ENCODE measurements around the gene PRKAG3.

PRKAG3 gene

DNA sequence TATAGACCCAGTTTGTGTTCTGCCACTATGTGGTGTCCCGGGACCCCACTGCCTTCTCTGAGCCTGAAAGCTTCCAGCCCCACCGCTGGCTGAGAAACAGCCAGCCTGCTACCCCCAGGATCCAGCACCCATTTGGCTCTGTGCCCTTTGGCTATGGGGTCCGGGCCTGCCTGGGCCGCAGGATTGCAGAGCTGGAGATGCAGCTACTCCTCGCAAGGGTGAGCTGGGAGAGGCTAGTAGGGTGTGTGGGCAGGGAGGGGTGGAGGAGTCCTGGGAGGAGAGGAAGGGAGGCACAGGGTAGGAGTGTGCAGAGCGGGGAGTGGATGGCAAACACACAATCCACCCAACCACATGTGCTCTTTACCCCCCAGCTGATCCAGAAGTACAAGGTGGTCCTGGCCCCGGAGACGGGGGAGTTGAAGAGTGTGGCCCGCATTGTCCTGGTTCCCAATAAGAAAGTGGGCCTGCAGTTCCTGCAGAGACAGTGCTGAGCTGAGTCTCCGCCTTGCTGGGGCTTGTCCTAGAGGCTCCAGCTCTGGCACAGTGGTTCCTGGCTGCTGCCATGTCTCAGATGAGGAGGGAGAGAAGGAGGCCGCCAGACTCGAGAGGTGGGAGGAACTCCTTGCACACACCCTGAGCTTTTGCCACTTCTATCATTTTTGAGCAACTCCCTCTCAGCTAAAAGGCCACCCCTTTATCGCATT is 16.9 kb downstream of the PRKAG3 start:
- DNase-seq (ENCODE audit: low read depth, low spot score): no peak

DNA sequence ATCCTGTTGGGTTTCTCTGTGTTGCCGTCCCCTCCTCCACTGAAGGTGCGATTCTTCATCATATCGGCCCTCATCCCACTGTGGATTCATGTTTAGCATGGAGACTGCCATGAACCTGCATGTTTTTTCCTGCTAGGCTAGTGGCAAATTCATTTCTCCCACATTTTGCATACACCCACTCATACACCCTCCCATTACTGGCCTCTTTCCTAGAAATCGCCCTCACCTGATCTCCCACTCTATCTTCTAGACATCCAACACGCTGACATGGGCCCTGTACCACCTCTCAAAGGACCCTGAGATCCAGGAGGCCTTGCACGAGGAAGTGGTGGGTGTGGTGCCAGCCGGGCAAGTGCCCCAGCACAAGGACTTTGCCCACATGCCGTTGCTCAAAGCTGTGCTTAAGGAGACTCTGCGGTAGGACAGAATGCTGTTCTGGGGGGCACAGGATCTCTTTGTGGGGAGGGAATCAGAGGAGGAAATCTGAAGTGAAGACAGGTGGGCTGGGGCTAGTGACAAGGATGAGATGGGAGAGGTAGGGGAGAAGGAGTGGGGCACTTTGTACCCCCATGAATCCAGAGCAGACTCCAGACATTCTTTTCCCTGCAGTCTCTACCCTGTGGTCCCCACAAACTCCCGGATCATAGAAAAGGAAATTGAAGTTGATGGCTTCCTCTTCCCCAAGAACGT is 17.7 kb downstream of the PRKAG3 start:
- DNase-seq (ENCODE audit: low read depth, low spot score): no peak

DNA sequence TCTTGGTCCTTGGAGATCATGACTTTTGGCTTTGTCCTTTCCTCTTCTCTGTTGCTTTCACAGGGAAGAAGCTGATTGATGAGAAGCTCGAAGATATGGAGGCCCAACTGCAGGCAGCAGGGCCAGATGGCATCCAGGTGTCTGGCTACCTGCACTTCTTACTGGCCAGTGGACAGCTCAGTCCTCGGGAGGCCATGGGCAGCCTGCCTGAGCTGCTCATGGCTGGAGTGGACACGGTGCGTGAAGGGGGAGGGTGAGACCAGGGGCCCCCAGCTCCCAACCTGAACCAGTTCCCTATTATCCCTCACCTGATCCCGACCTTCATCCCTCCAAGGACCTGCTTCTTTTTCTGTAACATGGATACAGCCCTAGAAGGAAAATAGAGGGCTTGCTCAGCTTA is 18.7 kb downstream of the PRKAG3 start:
- no peak for DNase-seq (ENCODE audit: low read depth, low spot score)

DNA sequence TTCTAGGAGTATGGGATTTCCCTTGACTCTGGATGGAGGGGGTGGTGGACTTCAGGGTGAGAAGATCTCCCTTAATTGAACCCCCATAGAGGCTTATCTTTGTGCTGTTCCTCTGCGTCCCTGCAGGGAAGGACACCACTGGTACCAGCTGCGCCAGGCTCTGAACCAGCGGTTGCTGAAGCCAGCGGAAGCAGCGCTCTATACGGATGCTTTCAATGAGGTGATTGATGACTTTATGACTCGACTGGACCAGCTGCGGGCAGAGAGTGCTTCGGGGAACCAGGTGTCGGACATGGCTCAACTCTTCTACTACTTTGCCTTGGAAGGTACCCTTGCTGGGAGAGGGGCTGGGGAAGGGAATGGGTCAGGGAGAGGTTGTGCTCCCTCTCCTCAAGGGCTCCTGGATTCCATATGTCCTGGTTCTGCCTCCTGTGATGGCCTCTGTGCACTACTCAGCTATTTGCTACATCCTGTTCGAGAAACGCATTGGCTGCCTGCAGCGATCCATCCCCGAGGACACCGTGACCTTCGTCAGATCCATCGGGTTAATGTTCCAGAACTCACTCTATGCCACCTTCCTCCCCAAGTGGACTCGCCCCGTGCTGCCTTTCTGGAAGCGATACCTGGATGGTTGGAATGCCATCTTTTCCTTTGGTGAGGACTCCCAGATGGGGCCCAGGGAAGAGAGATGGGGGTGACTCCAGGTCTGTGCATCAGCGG is 19.3 kb downstream of the PRKAG3 start:
- DNase-seq (ENCODE audit: low read depth, low spot score): no peak

DNA sequence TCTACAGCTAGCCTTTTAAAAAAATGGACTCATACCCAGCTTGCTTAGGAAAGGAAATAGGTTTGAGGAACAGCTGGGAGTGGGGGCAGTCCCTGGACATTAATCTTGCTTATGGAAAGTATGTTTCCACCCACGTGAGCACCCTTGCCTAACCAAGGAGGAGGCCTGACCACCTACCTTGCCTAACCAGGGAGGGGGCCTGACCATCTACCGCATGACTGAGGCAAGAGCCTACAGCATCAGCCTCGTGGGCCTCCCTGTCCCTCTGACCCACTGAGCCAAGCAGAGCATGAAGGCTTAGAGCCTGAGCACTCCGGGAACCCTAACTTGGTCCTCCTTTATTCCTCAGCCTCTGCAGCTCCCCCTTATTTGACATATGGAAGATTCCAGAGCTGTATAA is 20.2 kb downstream of the PRKAG3 start:
- no peak for DNase-seq (ENCODE audit: low read depth, low spot score)

DNA sequence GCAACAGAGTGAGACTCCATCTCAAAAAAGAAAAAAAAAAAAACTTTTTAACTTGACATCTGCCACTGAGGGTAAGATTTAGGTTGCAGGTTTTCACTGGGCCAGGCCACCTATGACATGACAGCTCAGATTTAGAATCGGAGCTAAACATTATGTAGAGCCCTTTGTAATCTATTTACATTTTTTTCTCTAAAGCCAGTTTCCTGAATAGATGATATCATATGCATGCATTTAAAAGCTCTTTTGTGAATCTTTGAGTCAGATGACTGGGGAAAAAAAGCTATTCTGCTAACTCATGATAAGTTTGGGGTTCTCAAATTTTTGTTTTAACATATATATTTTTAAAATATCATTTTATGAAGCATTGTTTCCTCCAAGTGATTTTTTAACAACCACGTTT is 21.3 kb downstream of the PRKAG3 start:
- no peak for DNase-seq (ENCODE audit: low read depth, low spot score)

DNA sequence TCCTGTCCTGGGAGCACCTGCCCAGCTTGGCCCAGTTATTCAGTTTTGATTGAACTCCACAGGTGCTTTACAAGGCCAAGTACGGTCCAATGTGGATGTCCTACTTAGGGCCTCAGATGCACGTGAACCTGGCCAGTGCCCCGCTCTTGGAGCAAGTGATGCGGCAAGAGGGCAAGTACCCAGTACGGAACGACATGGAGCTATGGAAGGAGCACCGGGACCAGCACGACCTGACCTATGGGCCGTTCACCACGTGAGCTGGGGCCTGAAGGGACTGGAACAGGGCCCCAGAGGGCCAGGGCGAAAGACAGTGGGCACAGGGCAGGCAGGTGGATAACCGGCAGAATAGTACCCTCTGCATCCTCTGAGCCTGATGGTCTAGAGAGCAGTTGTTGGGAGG is 22.1 kb downstream of the PRKAG3 start:
- no peak for DNase-seq (ENCODE audit: low read depth, low spot score)

DNA sequence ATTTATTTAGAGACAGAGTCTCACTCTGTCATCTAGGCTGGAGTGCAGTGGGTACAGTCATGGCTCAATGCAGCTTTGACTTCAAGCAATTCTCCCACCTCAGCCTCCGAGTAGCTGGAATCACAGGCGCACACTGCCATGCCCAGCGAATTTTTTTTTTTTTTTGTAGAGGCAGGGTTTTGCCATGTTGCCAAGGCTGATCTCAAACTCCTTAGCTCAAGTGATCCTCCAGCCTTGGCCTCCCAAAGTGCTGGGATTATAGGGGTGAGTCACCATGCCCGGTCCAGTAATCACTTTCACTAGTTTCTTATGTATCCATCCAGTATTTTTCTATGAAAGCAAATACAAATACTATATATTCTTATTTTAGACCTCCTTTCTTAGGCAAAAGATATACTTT is 24.0 kb downstream of the PRKAG3 start:
- DNase-seq (ENCODE audit: low read depth, low spot score): no peak

DNA sequence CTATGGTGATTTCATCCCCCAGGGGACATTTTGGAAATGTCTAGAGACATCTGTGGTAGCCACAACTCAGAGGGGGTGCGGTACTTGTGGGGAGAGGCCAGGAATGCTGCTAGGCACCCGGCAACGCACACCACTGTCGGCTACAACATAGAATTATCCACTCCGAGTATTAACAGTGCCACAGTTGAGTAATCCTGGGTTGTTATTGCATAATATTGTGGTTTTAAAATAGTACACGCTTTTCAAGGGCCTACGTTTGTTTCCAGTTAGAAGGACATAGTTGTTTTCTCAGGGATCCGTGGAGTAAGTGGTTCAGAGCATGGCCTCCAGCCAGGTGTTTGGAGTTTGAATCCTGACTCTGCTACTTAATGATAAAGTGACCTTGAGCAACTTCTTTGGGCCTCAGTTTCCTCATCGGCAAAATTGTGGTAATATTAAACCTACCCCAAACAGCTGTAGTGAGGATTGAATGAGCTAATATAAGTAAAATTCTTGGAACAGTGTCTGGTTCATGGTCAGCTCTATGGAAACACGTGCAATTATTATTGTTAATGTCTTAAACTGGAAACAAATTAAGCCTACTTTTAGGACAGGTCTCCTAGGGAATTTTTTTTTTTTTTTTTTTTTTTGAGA is 25.1 kb downstream of the PRKAG3 start:
- no peak for DNase-seq (ENCODE audit: low read depth, low spot score)

DNA sequence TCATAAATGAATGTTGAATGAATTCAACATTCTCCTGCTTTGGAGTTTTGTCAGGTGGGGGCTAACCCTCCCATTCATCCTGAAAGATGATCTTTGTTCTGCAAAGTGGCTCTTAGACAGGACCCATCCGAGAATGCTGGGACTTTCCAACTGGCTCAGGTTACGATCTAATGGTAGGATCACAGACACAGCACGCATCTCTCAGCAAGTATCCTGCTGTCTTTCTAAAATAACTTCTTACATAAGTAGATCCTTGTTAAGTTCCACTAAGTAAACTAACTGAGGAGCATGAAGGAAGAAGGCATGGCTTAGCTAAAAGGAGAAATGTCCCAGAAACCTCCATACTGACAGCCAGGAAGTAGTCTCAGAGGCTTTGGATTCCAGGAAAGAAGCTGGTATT is 26.0 kb downstream of the PRKAG3 start:
- no peak for DNase-seq (ENCODE audit: low read depth, low spot score)

DNA sequence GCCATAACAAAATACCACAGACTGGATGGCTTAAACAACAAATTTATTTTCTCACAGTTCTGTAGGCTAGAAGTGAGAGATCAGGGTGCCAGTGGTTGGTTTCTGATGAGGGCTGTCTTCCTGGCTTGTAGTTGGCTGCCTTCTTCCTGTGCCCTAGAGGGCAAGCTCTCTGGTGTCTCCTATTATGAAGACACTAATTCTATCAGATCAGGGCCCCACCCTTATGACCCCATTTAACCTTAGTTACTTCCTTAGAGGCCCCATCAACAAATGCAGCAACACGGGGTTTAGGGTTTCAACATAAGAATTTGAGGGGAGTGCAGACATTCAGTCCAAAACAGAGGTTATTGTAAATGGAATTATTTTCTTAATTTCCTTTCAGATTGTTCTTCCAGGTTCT is 26.8 kb downstream of the PRKAG3 start:
- DNase-seq (ENCODE audit: low read depth, low spot score): no peak

DNA sequence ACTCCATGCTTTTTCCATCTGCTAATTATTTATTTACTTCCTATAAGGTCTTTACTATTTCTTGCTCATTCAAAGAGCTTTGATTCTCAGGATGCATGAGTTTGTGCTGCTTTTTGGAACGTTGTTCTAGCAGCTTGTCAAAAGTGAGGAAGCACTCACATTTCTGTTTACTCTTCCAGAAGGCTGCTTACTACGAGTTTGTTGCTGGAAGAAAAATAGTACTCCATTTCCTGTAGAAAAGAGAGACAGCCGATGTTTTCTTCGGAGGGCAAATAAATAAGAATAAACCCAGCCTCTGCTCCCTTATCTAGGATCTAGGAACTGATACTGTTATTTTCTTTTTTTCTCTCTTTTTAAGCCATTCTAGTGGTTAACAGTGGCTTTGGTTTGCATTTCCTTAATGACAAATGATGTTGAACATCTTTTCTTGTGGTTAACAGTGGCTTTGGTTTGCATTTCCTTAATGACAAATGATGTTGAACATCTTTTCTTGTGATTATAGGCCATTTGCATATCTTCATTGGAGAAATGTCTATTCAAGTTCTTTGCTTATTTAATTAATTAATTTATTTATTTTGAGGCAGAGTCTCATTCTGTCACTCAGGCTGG is 29.1 kb downstream of the PRKAG3 start:
- DNase-seq (ENCODE audit: low read depth, low spot score): no peak

DNA sequence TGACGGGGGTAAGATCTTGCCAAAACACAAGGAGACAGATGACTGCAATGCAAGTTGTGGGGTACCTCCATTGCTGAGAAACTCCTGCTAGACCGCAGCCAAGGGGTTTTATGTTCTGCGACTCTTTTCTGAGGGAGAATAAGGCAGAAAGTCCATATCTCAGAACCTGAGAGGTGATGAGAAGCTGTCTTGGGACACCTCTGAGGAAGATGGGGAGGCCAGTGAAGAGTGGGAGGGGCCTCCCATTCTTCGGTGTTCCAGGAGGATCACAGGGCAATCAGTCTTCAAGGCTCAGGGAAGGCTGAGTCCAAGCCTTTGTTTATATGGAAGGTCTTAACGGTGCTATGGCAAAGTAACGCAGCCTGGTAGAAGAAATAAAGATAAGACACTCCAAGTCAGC is 31.6 kb downstream of the PRKAG3 start:
- no peak for DNase-seq (ENCODE audit: low read depth, low spot score)

DNA sequence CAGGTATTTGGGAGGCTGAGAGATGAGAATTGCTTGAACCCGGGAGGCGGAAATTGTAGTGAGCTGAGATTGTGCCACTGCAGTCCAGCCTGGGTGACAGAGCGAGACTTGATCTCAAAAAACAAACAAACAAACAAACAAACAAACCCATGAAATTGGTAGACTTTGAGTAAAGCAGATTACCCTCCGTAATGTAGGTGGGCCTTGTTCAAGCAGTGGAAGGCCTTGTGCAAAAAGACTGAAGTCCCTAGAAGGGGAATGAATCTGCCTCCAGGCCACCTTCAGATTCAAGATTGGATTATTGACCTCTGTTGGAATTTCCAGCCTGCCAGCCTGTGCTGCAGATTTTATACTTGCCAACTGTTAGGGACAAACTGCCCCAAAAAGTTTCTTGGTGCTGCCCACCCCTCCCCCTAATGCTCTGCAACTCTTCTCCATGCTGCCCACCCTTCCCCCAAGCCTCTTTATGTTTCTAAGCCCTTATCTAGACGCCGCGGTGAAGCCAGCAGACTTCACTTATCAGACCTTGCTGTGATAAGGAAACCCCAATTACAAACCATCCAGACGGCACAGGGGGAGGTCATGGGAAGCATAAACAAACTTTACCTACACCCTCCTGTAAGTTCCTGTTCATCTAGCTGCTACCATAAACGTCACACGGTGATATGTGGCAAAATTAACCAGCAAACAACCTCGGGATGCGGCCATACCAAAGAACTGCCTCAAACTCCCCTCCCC is 32.7 kb downstream of the PRKAG3 start:
- DNase-seq (ENCODE audit: low read depth, low spot score): no peak

DNA sequence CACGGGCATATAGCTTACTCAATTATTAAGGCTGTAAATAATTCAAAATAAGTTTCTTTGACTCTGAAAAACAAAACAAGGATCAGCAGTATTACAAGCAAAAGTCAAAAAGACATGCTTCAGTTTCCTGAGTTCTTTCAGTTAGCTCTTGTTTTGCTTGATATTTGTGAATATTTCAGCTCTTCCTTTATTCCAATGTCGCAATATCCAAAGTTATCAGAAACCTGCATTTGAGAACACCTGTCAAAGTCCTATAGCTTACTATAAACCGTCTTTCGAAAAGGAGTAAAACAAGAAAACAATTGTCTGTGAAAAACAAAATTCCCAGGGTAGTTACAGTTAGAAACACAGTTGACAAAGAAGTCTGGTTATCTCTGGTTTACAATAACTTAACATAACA is 34.9 kb downstream of the PRKAG3 start:
- DNase-seq (ENCODE audit: low read depth, low spot score): no peak

DNA sequence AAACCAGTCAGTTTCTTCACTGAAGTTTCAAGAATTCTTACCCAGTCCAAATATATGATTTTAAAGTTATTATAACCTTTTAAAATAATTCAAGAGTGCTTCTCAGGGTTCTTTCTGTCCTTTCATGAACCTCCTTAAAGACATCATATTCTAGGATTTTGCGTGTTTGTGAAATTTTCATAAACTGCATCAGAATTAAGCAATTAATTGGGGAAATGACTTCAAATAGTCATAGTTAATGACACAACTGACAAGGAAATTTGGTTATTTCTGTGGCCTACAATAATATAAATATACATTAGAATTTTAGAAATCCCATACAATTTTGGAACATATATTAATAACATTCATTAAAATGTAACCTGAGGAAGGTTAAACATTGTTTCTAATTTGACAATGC is 39.2 kb downstream of the PRKAG3 start:
- DNase-seq (ENCODE audit: low read depth, low spot score): no peak

DNA sequence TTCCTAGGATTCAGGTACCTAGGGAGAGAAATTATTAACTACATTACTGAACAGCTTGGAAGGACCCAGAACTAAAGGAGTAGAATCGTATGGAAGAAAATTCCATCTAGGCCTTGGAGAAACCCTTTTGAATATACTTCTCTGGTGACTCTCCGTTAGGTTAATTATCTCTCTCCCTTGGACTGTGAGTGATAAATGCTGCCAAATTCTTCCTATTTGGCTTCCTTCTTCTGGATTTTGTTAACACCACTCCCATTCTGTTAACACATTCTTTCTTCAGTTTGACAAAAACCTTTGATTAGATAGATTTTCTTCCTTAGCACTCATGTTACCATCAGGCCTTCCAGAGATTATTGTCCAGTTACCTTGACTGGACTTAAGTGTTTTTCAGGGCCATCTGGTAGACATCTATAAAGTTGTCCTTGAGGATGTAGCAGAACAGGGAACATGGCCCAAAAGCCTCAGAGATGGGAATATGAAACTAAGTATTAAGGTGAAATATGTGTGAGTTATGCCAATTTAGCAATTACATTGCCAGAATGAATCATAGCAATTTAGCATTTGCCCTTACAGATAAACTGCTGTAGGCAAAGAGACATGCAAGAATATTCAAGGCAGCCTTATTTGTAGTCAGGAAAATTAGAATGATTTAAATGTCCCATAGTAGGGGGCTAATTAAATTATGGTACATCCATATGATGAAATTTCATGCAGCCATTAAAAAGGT is 42.9 kb downstream of the PRKAG3 start:
- DNase-seq (ENCODE audit: low read depth, low spot score): no peak

DNA sequence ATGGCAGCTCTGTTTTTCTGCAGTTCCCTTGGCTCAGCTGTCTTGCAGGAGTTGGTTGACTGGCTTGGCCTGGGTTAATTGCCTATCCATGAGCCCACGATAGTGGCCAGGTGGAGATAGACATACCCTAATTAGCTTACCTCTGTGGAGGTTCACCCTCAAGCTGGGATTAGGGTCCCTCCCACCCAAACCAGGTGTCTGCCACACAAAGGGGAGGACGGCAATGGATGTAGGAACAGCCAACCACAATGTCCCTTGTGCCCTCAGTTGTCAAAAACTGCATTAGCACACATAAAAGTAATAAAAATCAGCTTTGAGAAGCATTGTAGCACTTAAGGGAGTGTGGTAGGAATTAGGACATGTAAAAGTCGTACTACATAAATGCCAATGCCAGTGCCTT is 45.5 kb downstream of the PRKAG3 start:
- DNase-seq (ENCODE audit: low read depth, low spot score): no peak

DNA sequence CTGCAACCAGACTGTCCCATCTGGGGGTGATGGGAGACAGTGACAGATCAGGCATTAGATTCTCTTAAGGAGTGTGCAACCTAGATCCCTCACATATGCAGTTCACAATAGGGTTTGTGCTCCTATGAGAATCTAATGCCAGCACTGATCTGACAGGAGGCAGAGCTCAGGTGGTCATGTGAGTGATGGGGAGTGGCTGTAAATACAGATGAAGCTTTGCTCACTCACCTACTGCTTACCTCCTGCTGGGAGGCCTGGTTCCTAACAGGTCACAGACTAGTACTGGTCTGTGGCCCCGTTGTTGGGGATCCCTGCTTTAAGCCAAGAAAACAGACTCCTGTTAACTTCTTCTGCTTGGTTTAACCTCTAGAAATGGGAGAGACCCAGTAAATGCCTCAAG is 46.5 kb downstream of the PRKAG3 start:
- DNase-seq (ENCODE audit: low read depth, low spot score): no peak

DNA sequence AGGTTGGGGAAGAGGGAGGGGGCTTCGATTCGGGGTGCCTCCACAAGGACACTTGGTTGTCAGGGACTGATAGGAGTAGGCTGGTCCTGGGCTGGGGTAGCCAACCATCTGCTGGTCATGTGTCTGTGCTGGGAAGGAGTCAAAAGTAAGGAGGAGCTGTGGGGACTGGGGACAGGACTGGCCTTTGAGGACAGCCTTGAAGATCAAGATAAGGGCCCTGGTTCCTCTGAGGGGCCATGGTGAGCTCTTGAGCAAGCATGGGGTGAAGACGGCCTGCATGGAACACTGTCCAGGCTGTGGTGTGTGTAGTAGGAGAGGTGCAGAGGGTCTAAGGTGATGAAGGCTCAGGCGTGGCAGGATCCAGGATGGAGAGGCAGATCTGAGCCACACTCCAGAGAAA is 47.9 kb downstream of the PRKAG3 start:
- DNase-seq (ENCODE audit: low read depth, low spot score): no peak

DNA sequence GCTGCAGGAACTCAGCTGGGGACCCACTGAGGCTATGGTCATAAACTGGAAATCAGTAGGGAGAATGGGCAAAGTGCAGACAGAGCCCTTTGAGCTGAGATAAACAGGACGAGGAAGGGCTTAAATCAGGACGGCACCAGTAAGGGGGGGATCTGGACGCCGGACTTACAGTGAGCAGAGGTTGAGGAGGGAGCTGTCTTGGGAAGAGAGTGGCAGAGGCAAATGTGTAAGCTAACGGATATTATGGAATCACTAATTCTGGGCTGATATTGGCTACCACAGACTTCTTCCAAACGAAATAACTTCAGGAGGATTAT is 49.1 kb downstream of the PRKAG3 start:
- DNase-seq (ENCODE audit: low read depth, low spot score): no peak
